ENCODE measurements around the gene UQCRC1. TPM values are rescaled to one million over a fixed set of nuclear protein-coding genes. Genes with fewer than 3 reads are reported as not detected.

The UQCRC1 gene
- total RNA-seq, 1 donor from 2014 or later = 190 TPM

- TF ChIP-seq EZH2 (IDR thresholded peaks at IDR 0.05; ENCODE audit: insufficient read depth, low read length) = no peak
- TF ChIP-seq, protein P1, sequence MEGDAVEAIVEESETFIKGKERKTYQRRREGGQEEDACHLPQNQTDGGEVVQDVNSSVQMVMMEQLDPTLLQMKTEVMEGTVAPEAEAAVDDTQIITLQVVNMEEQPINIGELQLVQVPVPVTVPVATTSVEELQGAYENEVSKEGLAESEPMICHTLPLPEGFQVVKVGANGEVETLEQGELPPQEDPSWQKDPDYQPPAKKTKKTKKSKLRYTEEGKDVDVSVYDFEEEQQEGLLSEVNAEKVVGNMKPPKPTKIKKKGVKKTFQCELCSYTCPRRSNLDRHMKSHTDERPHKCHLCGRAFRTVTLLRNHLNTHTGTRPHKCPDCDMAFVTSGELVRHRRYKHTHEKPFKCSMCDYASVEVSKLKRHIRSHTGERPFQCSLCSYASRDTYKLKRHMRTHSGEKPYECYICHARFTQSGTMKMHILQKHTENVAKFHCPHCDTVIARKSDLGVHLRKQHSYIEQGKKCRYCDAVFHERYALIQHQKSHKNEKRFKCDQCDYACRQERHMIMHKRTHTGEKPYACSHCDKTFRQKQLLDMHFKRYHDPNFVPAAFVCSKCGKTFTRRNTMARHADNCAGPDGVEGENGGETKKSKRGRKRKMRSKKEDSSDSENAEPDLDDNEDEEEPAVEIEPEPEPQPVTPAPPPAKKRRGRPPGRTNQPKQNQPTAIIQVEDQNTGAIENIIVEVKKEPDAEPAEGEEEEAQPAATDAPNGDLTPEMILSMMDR (IDR thresholded peaks at IDR 0.05; ENCODE audit: insufficient read depth, low read depth, low read length) = no peak
- Histone ChIP-seq H2AFZ (ENCODE audit: low read depth, low read length) (no peak overlapping the region), H3K27ac (ENCODE audit: low read depth, low read length) (no peak overlapping the region), H3K9ac (ENCODE audit: low read length) (no peak overlapping the region), H3K79me2 (ENCODE audit: insufficient read depth, low read length) (peaks cover 11% of the 10 kb centered on the region), H4K20me1 (ENCODE audit: insufficient read depth, low read length) (peaks cover 23% of the 10 kb centered on the region), H3K4me2 (ENCODE audit: low read length) (no peak overlapping the region), H3K36me3 (ENCODE audit: insufficient read depth, low read length) (no peaks in the 10 kb centered on the region), H3K4me3 (ENCODE audit: insufficient read depth, low read depth, low read length) (no peak overlapping the region), H3K4me1 (ENCODE audit: insufficient read depth, low read length) (peaks cover 53% of the 10 kb centered on the region), H3K9me3 (ENCODE audit: insufficient read depth, low read depth, low read length) (no peaks in the 10 kb centered on the region), H3K27me3 (ENCODE audit: insufficient read depth, low read length) (no peaks in the 10 kb centered on the region)
- FAIRE-seq (no peak), DNase-seq (ENCODE audit: low read depth) (no peak)
- Mint-ChIP-seq H3K27ac (ENCODE audit: unreplicated experiment) (no peak overlapping the region), H3K36me3 (ENCODE audit: low read depth, unreplicated experiment) (peaks cover 5% of the 10 kb centered on the region), H3K4me1 (ENCODE audit: low read depth, unreplicated experiment) (peaks cover 47% of the 10 kb centered on the region), H3K27me3 (ENCODE audit: low read depth, unreplicated experiment) (no peaks in the 10 kb centered on the region), H3K4me3 (ENCODE audit: unreplicated experiment) (peak overlapping the region; percentile 70), H3K9me3 (ENCODE audit: unreplicated experiment) (no peaks in the 10 kb centered on the region)
These were observed 50.8 kb downstream of the UQCRC1 start for GRCh38 chr3:48558493-48559134.

DNA sequence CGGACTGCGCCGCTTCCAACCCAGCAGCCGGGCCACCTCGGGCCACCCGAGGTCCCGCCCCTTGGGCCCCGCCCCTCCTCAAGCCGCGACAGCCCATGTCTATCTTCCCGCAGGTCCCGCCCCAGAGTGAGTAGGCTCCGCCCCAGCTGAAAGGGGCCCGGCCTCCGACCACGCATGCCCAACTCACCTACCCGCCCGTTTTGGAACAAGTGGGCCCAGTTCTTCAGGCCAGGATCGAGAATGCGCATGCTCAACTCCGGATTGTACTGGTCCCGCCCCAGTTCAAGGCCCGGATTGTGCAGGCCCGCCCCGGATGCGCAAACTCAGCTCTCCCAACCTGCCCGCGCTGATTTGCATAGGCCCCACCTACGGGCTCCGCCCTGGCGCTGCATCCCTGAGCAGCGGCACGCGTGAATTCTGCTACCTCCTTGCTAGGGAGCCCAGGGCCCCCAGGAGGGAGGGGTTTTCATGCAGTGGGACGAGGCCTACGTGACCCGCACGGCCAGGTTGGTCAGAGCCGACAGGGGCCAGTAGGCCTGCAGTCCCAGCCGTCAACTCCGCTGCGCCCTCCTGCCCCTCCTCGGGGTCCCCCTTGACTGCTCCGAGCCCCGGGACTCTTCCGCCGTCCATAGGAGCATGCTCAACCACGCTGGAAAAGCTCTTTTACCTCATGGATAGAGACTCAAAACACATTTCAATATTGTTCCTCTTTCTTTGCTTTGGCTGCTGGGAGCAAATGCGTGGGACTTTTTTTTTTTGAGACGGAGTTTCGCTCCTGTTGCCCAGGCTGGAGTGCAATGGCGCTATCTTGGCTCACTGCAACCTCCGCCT, 52.4 kb downstream of the UQCRC1 start, which contains the start of gene PFKFB4:
Gene PFKFB4, minus strand, starts transcription at position 8 of the 831 bp plus-strand sequence. CDS start 26 bp downstream, outside the sequence.
- H3K9me3 ChIP-seq (ENCODE audit: insufficient read depth, low read depth, low read length) = no peaks in the 10 kb centered on the region
- DNase-seq (ENCODE audit: low read depth) (peak; percentile 97), FAIRE-seq (no peak)
- Mint-ChIP-seq H3K9me3 (ENCODE audit: unreplicated experiment) (no peaks in the 10 kb centered on the region), H3K27ac (ENCODE audit: unreplicated experiment) (peak within 1 kb of the TSS; percentile 84), H3K36me3 (ENCODE audit: low read depth, unreplicated experiment) (peaks cover 9% of the 10 kb centered on the region), H3K4me3 (ENCODE audit: unreplicated experiment) (peak within 1 kb of the TSS; percentile 88), H3K27me3 (ENCODE audit: low read depth, unreplicated experiment) (no peaks in the 10 kb centered on the region), H3K4me1 (ENCODE audit: low read depth, unreplicated experiment) (peaks cover 43% of the 10 kb centered on the region)
- peaks cover 11% of the 10 kb centered on the region for H3K79me2 ChIP-seq (ENCODE audit: insufficient read depth, low read length)
- no peaks in the 10 kb centered on the region for H3K36me3 ChIP-seq (ENCODE audit: insufficient read depth, low read length)
- H3K4me2 ChIP-seq (ENCODE audit: low read length) = peak within 1 kb of the TSS; percentile 85
- no peak for TF ChIP-seq EZH2 (IDR thresholded peaks at IDR 0.05; ENCODE audit: insufficient read depth, low read length)
- TF ChIP-seq, protein P1 (IDR thresholded peaks at IDR 0.05; ENCODE audit: insufficient read depth, low read depth, low read length) = no peak
- peaks cover 40% of the 10 kb centered on the region for H3K4me1 ChIP-seq (ENCODE audit: insufficient read depth, low read length)
- H3K27me3 ChIP-seq (ENCODE audit: insufficient read depth, low read length) = no peaks in the 10 kb centered on the region
- H4K20me1 ChIP-seq (ENCODE audit: insufficient read depth, low read length) = peaks cover 23% of the 10 kb centered on the region
- H3K4me3 ChIP-seq (ENCODE audit: insufficient read depth, low read depth, low read length) = peak within 1 kb of the TSS; percentile 53
- H3K9ac ChIP-seq (ENCODE audit: low read length) = peak within 1 kb of the TSS; percentile 73
- H3K27ac ChIP-seq (ENCODE audit: low read depth, low read length) = no peak within 1 kb of the TSS
- H2AFZ ChIP-seq (ENCODE audit: low read depth, low read length) = peak within 1 kb of the TSS; percentile 79

Data from astrocyte (in vitro differentiated cells and primary cell).